Measurements from ENCODE around the gene CLN6.

DNA sequence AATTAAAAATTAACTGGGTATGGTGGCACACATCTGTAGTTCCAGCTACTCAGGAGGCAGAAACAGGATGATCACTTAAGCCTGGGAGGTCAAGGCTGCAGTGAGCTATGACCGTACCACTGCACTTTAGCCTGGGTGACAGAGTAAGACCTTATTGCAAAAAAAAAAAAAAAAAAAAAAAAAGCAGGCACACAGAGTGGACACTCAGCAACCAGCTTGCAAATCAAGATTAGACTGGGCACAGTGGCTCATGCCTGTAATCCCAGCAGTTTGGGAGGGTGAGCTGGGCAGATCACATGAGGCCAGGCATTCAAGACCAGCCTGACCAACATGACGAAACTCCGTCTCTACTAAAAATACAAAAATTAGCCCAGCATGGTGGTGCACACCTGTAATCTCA, 5.4 kb downstream of the CLN6 start:
- TF ChIP-seq, protein P1, sequence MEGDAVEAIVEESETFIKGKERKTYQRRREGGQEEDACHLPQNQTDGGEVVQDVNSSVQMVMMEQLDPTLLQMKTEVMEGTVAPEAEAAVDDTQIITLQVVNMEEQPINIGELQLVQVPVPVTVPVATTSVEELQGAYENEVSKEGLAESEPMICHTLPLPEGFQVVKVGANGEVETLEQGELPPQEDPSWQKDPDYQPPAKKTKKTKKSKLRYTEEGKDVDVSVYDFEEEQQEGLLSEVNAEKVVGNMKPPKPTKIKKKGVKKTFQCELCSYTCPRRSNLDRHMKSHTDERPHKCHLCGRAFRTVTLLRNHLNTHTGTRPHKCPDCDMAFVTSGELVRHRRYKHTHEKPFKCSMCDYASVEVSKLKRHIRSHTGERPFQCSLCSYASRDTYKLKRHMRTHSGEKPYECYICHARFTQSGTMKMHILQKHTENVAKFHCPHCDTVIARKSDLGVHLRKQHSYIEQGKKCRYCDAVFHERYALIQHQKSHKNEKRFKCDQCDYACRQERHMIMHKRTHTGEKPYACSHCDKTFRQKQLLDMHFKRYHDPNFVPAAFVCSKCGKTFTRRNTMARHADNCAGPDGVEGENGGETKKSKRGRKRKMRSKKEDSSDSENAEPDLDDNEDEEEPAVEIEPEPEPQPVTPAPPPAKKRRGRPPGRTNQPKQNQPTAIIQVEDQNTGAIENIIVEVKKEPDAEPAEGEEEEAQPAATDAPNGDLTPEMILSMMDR (IDR thresholded peaks at IDR 0.05), result no peak
- TF ChIP-seq EP300 (IDR thresholded peaks at IDR 0.05), result no peak
